ENCODE measurements around the gene SMAD7.

Gene SMAD7

GRCh38 chr18:48913775-48914174 is 37.0 kb downstream of the SMAD7 start:
- no peak for DNase-seq

GRCh38 chr18:48913201-48913600 is 37.6 kb downstream of the SMAD7 start:
- DNase-seq = peak; percentile 64

GRCh38 chr18:48910972-48911545 is 39.7 kb downstream of the SMAD7 start:
- DNase-seq = no peak

- DNase-seq = no peak
Observed at GRCh38 chr18:48909721-48910120, 41.0 kb downstream of the SMAD7 start.

GRCh38 chr18:48908916-48909315 is 41.8 kb downstream of the SMAD7 start:
- DNase-seq = no peak

- DNase-seq = no peak
Observed at GRCh38 chr18:48905513-48905912, 45.3 kb downstream of the SMAD7 start.

- no peak for DNase-seq
Observed at GRCh38 chr18:48904847-48905394, 45.8 kb downstream of the SMAD7 start.

GRCh38 chr18:48904091-48904490 is 46.7 kb downstream of the SMAD7 start:
- DNase-seq = no peak

GRCh38 chr18:48902856-48903601 is 47.7 kb downstream of the SMAD7 start:
- DNase-seq = no peak

GRCh38 chr18:48902023-48902855 is 48.5 kb downstream of the SMAD7 start:
- no peak for DNase-seq

GRCh38 chr18:48901145-48902022 is 49.4 kb downstream of the SMAD7 start:
- no peak for DNase-seq

GRCh38 chr18:48900469-48900868 is 50.3 kb downstream of the SMAD7 start:
- DNase-seq = no peak

GRCh38 chr18:48899558-48900174 is 51.1 kb downstream of the SMAD7 start:
- no peak for DNase-seq

- no peak for DNase-seq
Observed at GRCh38 chr18:48898521-48898920, 52.2 kb downstream of the SMAD7 start.

- DNase-seq = no peak
Observed at GRCh38 chr18:48897531-48897930, 53.2 kb downstream of the SMAD7 start.

GRCh38 chr18:48896875-48897511 is 53.8 kb downstream of the SMAD7 start:
- peak; percentile 60 for DNase-seq

- DNase-seq = no peak
Observed at GRCh38 chr18:48896326-48896874, 54.4 kb downstream of the SMAD7 start.

- no peak for DNase-seq
Observed at GRCh38 chr18:48894799-48895346, 55.9 kb downstream of the SMAD7 start.

GRCh38 chr18:48893608-48894600 is 56.9 kb downstream of the SMAD7 start:
- DNase-seq = no peak
